NCI-H345 (cell line): ENCODE data around the gene ZNF672.

Experiments used
- DNase-seq: peaks from one replicate; lab custom pipeline; 2025; lab: John Stamatoyannopoulos, UW

The ZNF672 gene

GRCh38 chr1:248834343-248834940, 3.6 kb upstream of the ZNF672 start:
- DNase-seq = no peak

- no peak for DNase-seq
Measured at GRCh38 chr1:248837045-248837780, 811 bp upstream of the ZNF672 start.

GRCh38 chr1:248838357-248839167, 538 bp downstream of the ZNF672 start:
- peak; percentile 91 for DNase-seq

- no peak for DNase-seq
Measured at GRCh38 chr1:248839168-248839555, 1.1 kb downstream of the ZNF672 start.

- DNase-seq = no peak
Measured at GRCh38 chr1:248840946-248841345, 2.9 kb downstream of the ZNF672 start.

- peak; percentile 14 for DNase-seq
Measured at GRCh38 chr1:248841702-248842395, 3.8 kb downstream of the ZNF672 start.

GRCh38 chr1:248842781-248843331, 4.8 kb downstream of the ZNF672 start:
- DNase-seq = no peak

- DNase-seq = no peak
Measured at GRCh38 chr1:248843687-248844086, 5.7 kb downstream of the ZNF672 start.

- DNase-seq = no peak
Measured at GRCh38 chr1:248844526-248844925, 6.5 kb downstream of the ZNF672 start.

- no peak for DNase-seq
Measured at GRCh38 chr1:248847181-248847955, 9.3 kb downstream of the ZNF672 start.

- no peak for DNase-seq
Measured at GRCh38 chr1:248847956-248848561, 10.0 kb downstream of the ZNF672 start.

GRCh38 chr1:248848602-248849001, 10.6 kb downstream of the ZNF672 start:
- no peak for DNase-seq

GRCh38 chr1:248849152-248849551, 11.1 kb downstream of the ZNF672 start:
- no peak for DNase-seq

GRCh38 chr1:248849637-248850036, 11.6 kb downstream of the ZNF672 start:
- no peak for DNase-seq

- no peak for DNase-seq
Measured at GRCh38 chr1:248850124-248850523, 12.1 kb downstream of the ZNF672 start.

- DNase-seq = no peak
Measured at GRCh38 chr1:248850536-248851251, 12.7 kb downstream of the ZNF672 start.

- no peak for DNase-seq
Measured at GRCh38 chr1:248851390-248851789, 13.4 kb downstream of the ZNF672 start.

GRCh38 chr1:248852481-248853405, 14.7 kb downstream of the ZNF672 start:
- DNase-seq = no peak
